Measurements from ENCODE around the gene IGDCC3.

- TF ChIP-seq, protein P1, sequence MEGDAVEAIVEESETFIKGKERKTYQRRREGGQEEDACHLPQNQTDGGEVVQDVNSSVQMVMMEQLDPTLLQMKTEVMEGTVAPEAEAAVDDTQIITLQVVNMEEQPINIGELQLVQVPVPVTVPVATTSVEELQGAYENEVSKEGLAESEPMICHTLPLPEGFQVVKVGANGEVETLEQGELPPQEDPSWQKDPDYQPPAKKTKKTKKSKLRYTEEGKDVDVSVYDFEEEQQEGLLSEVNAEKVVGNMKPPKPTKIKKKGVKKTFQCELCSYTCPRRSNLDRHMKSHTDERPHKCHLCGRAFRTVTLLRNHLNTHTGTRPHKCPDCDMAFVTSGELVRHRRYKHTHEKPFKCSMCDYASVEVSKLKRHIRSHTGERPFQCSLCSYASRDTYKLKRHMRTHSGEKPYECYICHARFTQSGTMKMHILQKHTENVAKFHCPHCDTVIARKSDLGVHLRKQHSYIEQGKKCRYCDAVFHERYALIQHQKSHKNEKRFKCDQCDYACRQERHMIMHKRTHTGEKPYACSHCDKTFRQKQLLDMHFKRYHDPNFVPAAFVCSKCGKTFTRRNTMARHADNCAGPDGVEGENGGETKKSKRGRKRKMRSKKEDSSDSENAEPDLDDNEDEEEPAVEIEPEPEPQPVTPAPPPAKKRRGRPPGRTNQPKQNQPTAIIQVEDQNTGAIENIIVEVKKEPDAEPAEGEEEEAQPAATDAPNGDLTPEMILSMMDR (IDR thresholded peaks at IDR 0.05) = no peak
- TF ChIP-seq EZH2 (IDR thresholded peaks at IDR 0.05; ENCODE audit: borderline replicate concordance, insufficient read depth, low read depth, low read length, poor library complexity, severe bottlenecking) = no peak
Measured at GRCh38 chr15:65361708-65362459, 15.9 kb downstream of the IGDCC3 start.
